ENCODE data around the gene ZC2HC1B.

ZC2HC1B gene

GRCh38 chr6:143936347-143936746, 72.1 kb downstream of the ZC2HC1B start:
- no peak for DNase-seq (ENCODE audit: low read depth)

- no peak for DNase-seq (ENCODE audit: low read depth)
Observed at GRCh38 chr6:143936778-143937667, 72.7 kb downstream of the ZC2HC1B start.

- DNase-seq (ENCODE audit: low read depth) = no peak
Observed at GRCh38 chr6:143937668-143937970, 73.3 kb downstream of the ZC2HC1B start.

GRCh38 chr6:143939364-143939763, 75.1 kb downstream of the ZC2HC1B start:
- DNase-seq (ENCODE audit: low read depth) = no peak

- peak; percentile 17 for DNase-seq (ENCODE audit: low read depth)
Observed at GRCh38 chr6:143940011-143940597, 75.8 kb downstream of the ZC2HC1B start.

- peak; percentile 38 for DNase-seq (ENCODE audit: low read depth)
Observed at GRCh38 chr6:143941852-143942627, 77.8 kb downstream of the ZC2HC1B start.

- DNase-seq (ENCODE audit: low read depth) = no peak
Observed at GRCh38 chr6:143948208-143948607, 83.9 kb downstream of the ZC2HC1B start.

- no peak for DNase-seq (ENCODE audit: low read depth)
Observed at GRCh38 chr6:143949535-143949934, 85.3 kb downstream of the ZC2HC1B start.

GRCh38 chr6:143949962-143950361, 85.7 kb downstream of the ZC2HC1B start:
- no peak for DNase-seq (ENCODE audit: low read depth)

- DNase-seq (ENCODE audit: low read depth) = no peak
Observed at GRCh38 chr6:143950875-143951274, 86.6 kb downstream of the ZC2HC1B start.

GRCh38 chr6:143952060-143952778, 87.9 kb downstream of the ZC2HC1B start:
- no peak for DNase-seq (ENCODE audit: low read depth)

GRCh38 chr6:143952947-143953701, 88.8 kb downstream of the ZC2HC1B start:
- DNase-seq (ENCODE audit: low read depth) = no peak

GRCh38 chr6:143953922-143954321, 89.6 kb downstream of the ZC2HC1B start:
- no peak for DNase-seq (ENCODE audit: low read depth)

- DNase-seq (ENCODE audit: low read depth) = no peak
Observed at GRCh38 chr6:143955971-143956370, 91.7 kb downstream of the ZC2HC1B start.

GRCh38 chr6:143957679-143958274, 93.5 kb downstream of the ZC2HC1B start:
- DNase-seq (ENCODE audit: low read depth) = no peak

GRCh38 chr6:143958839-143959399, 94.6 kb downstream of the ZC2HC1B start:
- no peak for DNase-seq (ENCODE audit: low read depth)

- DNase-seq (ENCODE audit: low read depth) = no peak
Observed at GRCh38 chr6:143959927-143960326, 95.7 kb downstream of the ZC2HC1B start.

- DNase-seq (ENCODE audit: low read depth) = no peak
Observed at GRCh38 chr6:143961066-143961465, 96.8 kb downstream of the ZC2HC1B start.

- no peak for DNase-seq (ENCODE audit: low read depth)
Observed at GRCh38 chr6:143961886-143962878, 97.9 kb downstream of the ZC2HC1B start.
